MCF 10A (cell line): ENCODE measurements around the gene PROC. TPM values are rescaled to one million over a fixed set of nuclear protein-coding genes. Genes with fewer than 3 reads are reported as not detected.
"Not testable (repeated sequence)": the region's sequence is repeated elsewhere in the genome, so short reads cannot be mapped to it uniquely, and the experiment has no call there.

Experiments used
- BruUV-seq: library from RNA; stranded (reverse); fragments of 400-500 nt; replicated peaks from 2 replicates; lab custom pipeline; 2021; lab: Mats Ljungman, UMichigan
- CTCF ChIA-PET: fragments of 300-600 bp; sonication (Branson Sonifier 250); formaldehyde crosslinking; extraction: SDS; loops from one replicate; lab custom pipeline; 2021; ENCODE audit warnings: antibody characterized with exemption, inconsistent platforms; lab: Yijun Ruan, JAX
- POLR2A ChIA-PET: fragments of 300-600, 350-650 bp; sonication (Branson Sonifier 250); formaldehyde crosslinking; extraction: SDS; loops from one replicate; lab custom pipeline; 2020; ENCODE audit warnings: antibody characterized with exemption, inconsistent platforms; lab: Yijun Ruan, JAX
- DNase-seq: peaks from one replicate; pipeline ENCODE4 v3.0.0-alpha.2; 2018; ENCODE audit not compliant: unreplicated experiment
- H3K27ac Mint-ChIP-seq: one replicate; pipeline ENCODE4 v1.8.0; 2022; ENCODE audit warnings: mild to moderate bottlenecking, low read depth, mixed read lengths; ENCODE audit not compliant: unreplicated experiment
- H3K27me3 Mint-ChIP-seq: one replicate; pipeline ENCODE4 v1.8.0; 2022; ENCODE audit warnings: mixed read lengths; ENCODE audit not compliant: insufficient read depth, unreplicated experiment
- H3K36me3 Mint-ChIP-seq: one replicate; pipeline ENCODE4 v1.8.0; 2022; ENCODE audit warnings: mild to moderate bottlenecking, moderate library complexity, mixed read lengths; ENCODE audit not compliant: insufficient read depth, unreplicated experiment
- H3K4me1 Mint-ChIP-seq: one replicate; pipeline ENCODE4 v1.8.0; 2022; ENCODE audit warnings: mixed read lengths; ENCODE audit not compliant: insufficient read depth, unreplicated experiment
- H3K4me3 Mint-ChIP-seq: one replicate; pipeline ENCODE4 v1.8.0; 2022; ENCODE audit warnings: mild to moderate bottlenecking, moderate library complexity, mixed read lengths; ENCODE audit not compliant: unreplicated experiment
- H3K9me3 Mint-ChIP-seq: one replicate; pipeline ENCODE4 v1.8.0; 2022; ENCODE audit warnings: mixed read lengths; ENCODE audit not compliant: unreplicated experiment
- CTCF ChIP-seq: fragments of 200-600 bp; IDR thresholded peaks from one replicate; pipeline ENCODE4 v1.8.0; 2022; ENCODE audit warnings: antibody characterized with exemption, mild to moderate bottlenecking; ENCODE audit not compliant: unreplicated experiment
- intact Hi-C: fragments of 100-400 bp; cut with micrococcal nuclease; formaldehyde crosslinking; loops from 2 replicates; pipeline ENCODE4 v1.14.1; 2022
- total RNA-seq: library from RNA; stranded (reverse); gene quantifications from 2 replicates; pipeline ENCODE4 v1.2.3, GENCODE V29; 2022

Gene PROC
- total RNA-seq, 1 experiment from 2014 or later: not detected

GRCh38 chr2:127407091-127407490 lies 11.1 kb upstream of the PROC start:
- intact Hi-C loops: no loop called here
- no peaks in the 10 kb centered on the region for H3K36me3 Mint-ChIP-seq
- ChIA-PET POLR2A (interaction anchor here (1.0 to 2.7 kb wide), 2 partner anchors 18 to 21 kb away, joined by 3 to 13 read pairs; partner anchors contain the start of gene MAP3K2), CTCF (interaction anchor here (0.6 kb wide), 1 partner anchor 44 kb away, joined by 4 read pairs; no protein-coding TSS in a partner anchor)
- H3K27ac Mint-ChIP-seq: no peak overlapping the region
- BruUV-seq: no TSS peak
- no peak for TF ChIP-seq CTCF
- no peaks in the 10 kb centered on the region for H3K27me3 Mint-ChIP-seq
- peak overlapping the region; percentile 31 for H3K4me3 Mint-ChIP-seq
- H3K9me3 Mint-ChIP-seq: no peaks in the 10 kb centered on the region
- no peak for DNase-seq
- H3K4me1 Mint-ChIP-seq: peaks cover 28% of the 10 kb centered on the region

- CTCF ChIA-PET: no interaction called here
- POLR2A ChIA-PET: interaction anchor here (0.6 to 2.7 kb wide), 5 partner anchors 19 to 361 kb away, joined by 3 to 13 read pairs (median 3); partner anchors contain the start of genes MAP3K2 and SFT2D3
- Mint-ChIP-seq H3K4me1 (peaks cover 30% of the 10 kb centered on the region), H3K36me3 (no peaks in the 10 kb centered on the region), H3K9me3 (no peaks in the 10 kb centered on the region), H3K4me3 (peak overlapping the region; percentile 31), H3K27ac (no peak overlapping the region), H3K27me3 (no peaks in the 10 kb centered on the region)
- DNase-seq: no peak
- intact Hi-C loops: no loop called here
- TF ChIP-seq CTCF: no peak
- BruUV-seq: no TSS peak
Measured at GRCh38 chr2:127407661-127408003, 10.6 kb upstream of the PROC start.

GRCh38 chr2:127408004-127408806 lies 10.0 kb upstream of the PROC start:
- intact Hi-C loops: no loop called here
- TF ChIP-seq CTCF: peak; percentile 10
- peak; percentile 83 for DNase-seq
- no TSS peak for BruUV-seq
- Mint-ChIP-seq H3K4me1 (peaks cover 31% of the 10 kb centered on the region), H3K4me3 (peak overlapping the region; percentile 40), H3K9me3 (no peaks in the 10 kb centered on the region), H3K36me3 (no peaks in the 10 kb centered on the region), H3K27me3 (no peaks in the 10 kb centered on the region), H3K27ac (no peak overlapping the region)
- ChIA-PET CTCF (interaction anchor here (0.5 to 1.2 kb wide), 4 partner anchors 13 to 64 kb away, joined by 3 to 4 read pairs (median 3); no protein-coding TSS in a partner anchor), POLR2A (interaction anchor here (0.6 to 2.7 kb wide), 7 partner anchors 9 to 360 kb away, joined by 3 to 13 read pairs (median 3); partner anchors contain the start of genes MAP3K2 and SFT2D3)

GRCh38 chr2:127408807-127409099 lies 9.5 kb upstream of the PROC start:
- BruUV-seq: no TSS peak
- no peaks in the 10 kb centered on the region for H3K27me3 Mint-ChIP-seq
- no peak for TF ChIP-seq CTCF
- peak overlapping the region; percentile 40 for H3K4me3 Mint-ChIP-seq
- DNase-seq: no peak
- peaks cover 31% of the 10 kb centered on the region for H3K4me1 Mint-ChIP-seq
- no peak overlapping the region for H3K27ac Mint-ChIP-seq
- intact Hi-C loops: no loop called here
- no peaks in the 10 kb centered on the region for H3K36me3 Mint-ChIP-seq
- CTCF ChIA-PET: interaction anchor here (0.5 to 1.2 kb wide), 4 partner anchors 13 to 64 kb away, joined by 3 to 4 read pairs (median 3); no protein-coding TSS in a partner anchor
- POLR2A ChIA-PET: interaction anchor here (0.7 to 2.7 kb wide), 4 partner anchors 10 to 115 kb away, joined by 3 to 13 read pairs (median 4); partner anchors contain the start of gene MAP3K2
- no peaks in the 10 kb centered on the region for H3K9me3 Mint-ChIP-seq

- ChIA-PET POLR2A (interaction anchor here (0.5 to 7.5 kb wide), 3 partner anchors 8 to 23 kb away, joined by 4 to 57 read pairs (median 15); partner anchors contain the start of gene MAP3K2), CTCF (interaction anchor here (0.8 kb wide), 1 partner anchor 24 kb away, joined by 3 read pairs; no protein-coding TSS in a partner anchor)
- H3K36me3 Mint-ChIP-seq, H3K9me3 Mint-ChIP-seq, H3K27me3 Mint-ChIP-seq, H3K27ac Mint-ChIP-seq, H3K4me3 Mint-ChIP-seq, BruUV-seq, DNase-seq: not testable (repeated sequence)
- intact Hi-C loops: loop anchor here (2.0 kb wide), 1 partner anchor 23 kb away; the partner anchor contains the start of gene MAP3K2
- H3K4me1 Mint-ChIP-seq: peaks cover 29% of the 10 kb centered on the region
Measured at GRCh38 chr2:127409716-127410115, 8.5 kb upstream of the PROC start.
